Stimulated activated CD8-positive, alpha-beta memory T cell treated with anti-CD3 and anti-CD28 coated beads, Interleukin-15, amount 100 ng/mL, for 24 hours (primary cell): Measurements from ENCODE around the gene PLSCR1.

ENCODE experiments used
- DNase-seq: peaks from one replicate; pipeline ENCODE4 v3.0.0-alpha.2; 2020; ENCODE audit warnings: low read depth

Gene PLSCR1

GRCh38 chr3:146544002-146544928 is at the start of gene PLSCR1:
Gene PLSCR1 (minus strand): TSS chr3:146544607. CDS start chr3:146536552, 8,055 bp downstream.
- DNase-seq: peak; percentile 38

DNA sequence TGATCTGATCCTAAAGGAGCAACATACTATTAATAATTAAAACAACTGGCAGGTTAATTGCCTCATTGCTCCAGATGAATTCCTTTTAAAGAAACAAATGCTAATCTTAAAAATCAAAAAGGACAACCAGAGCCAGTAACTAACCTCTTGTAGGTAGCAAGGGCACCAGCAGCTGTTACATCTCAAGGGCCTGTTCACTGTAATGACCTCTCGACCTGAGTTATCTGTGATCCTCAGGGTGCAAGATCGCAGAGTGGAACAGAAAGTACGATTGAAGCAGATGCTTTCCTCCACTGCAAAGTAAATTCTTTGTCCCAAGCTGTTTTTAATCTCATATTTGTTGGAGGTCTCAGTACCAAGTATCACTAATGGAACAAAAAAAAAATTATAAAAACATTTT is 49.4 kb upstream of the PLSCR1 start:
- no peak for DNase-seq

DNA sequence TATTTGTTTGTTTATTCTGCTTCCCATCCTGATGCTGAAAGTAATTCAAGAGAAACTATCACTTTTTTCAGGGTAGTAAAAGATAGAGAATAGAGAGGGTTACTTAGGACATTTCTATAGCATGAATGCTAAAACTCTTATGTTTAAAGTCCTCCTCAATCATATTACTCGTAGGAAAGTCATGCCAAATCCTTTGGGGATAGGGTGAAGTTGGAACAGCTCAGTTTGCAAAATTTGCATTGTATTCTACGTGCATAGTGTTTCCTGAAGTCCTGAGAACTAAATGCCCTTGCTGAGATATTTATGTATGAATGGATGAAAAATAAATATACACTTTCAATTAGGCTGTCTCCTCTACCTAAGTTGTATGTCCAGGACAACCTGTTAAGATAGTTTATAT is 46.1 kb upstream of the PLSCR1 start:
- DNase-seq: no peak

DNA sequence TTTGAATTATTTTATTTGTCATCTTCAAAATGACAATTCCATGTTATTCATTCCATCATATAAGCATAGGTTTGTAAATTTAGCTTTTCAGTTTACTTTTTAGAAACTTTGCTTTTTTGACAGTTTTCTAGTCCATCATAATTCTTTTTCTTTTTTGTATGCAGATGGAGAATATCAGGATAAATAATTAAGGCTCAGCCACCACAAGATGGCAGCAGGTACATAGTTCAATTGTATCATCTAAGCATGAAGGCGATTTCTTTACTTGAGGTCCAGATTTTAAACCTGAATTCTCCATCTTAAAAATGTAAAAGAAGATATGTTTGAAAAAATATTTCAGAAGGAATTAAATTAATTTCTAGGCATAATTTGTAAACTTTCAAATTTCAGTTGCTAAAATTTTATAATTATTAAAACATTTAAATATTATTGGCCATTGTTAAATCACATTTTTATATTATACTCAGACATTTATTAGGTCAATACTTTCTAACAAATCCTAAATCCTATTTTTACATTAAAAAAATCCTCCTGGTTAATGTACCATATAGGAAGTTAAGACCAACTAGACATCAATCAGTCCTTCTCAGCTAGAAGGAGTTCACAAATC is 45.6 kb upstream of the PLSCR1 start:
- DNase-seq: no peak

DNA sequence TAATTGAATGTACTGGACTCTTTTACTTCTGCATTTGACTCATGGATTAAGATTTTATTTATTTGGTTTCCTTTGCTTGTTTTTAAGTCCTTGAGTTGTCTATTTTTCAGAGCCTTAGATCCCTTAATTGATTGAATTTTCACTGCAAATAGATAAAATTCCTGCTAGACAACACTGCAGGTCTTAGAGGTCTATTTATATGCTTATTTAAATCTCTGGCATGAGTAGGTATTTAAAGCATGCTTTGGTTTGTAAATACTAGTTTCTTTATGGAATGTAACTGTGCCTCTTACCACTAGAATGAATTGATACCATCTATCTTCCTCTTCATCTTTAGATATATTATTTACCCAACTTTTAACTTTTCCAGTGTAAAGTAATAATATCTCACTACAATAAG is 40.7 kb upstream of the PLSCR1 start:
- no peak for DNase-seq

GRCh38 chr3:146581951-146582467 is 37.6 kb upstream of the PLSCR1 start:
- no peak for DNase-seq

- DNase-seq: no peak
Measured at GRCh38 chr3:146581080-146581601, 36.7 kb upstream of the PLSCR1 start.

DNA sequence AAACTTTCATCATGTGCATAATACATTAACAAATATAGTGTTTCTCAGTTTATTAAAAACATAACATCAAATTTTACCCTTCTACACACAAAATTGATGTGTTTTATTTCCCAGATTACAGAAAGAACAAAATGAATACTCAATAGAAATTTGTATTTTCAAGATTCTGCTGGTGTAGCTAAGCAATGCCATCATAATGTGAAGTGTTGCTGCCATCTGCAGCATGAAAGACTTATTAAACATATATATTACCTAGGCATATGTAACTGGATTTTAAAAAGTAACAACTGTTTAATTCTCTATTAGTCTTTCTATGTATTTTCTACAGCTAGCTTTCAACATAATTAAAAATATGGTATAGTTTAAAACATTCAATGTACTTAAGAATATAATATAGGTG is 33.3 kb upstream of the PLSCR1 start:
- no peak for DNase-seq

DNA sequence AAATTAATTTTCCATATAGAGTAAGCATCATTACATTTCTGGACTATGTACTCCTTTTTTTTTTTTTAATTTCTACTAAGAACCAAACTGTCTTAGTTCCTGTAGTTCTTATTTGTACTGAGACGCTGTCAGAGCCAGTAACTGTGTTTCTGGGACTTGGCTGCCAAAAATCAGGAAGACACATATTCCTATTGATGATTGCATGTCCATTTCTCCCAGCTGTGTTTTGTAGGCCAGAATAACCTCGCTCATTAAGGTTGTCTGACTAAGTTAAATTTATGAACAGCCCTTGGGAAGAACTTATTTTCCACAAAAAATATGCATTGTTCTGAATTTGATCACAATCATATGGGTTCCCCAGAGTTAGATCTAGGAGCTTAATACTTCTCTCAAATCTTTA is 31.2 kb upstream of the PLSCR1 start:
- DNase-seq: no peak

DNA sequence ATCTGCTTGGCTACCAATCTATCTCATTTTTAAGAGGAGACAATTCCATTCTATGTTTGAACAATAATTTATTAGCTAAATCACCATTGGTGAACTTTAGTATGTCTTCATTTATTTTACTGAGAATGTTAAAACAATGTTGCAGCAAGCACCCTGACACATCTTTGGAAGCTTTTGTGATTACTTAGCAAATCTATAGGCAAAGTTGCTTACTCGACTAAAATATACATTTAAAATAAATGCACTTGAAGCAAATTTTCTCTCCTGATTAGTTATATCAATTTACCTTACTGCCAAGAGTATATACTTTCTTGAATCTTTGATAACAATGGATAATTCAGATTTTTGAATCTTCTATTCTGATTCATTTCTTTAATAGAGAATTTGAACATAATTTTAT is 29.8 kb upstream of the PLSCR1 start:
- no peak for DNase-seq

- no peak for DNase-seq
Measured at GRCh38 chr3:146569314-146569713, 24.9 kb upstream of the PLSCR1 start.

DNA sequence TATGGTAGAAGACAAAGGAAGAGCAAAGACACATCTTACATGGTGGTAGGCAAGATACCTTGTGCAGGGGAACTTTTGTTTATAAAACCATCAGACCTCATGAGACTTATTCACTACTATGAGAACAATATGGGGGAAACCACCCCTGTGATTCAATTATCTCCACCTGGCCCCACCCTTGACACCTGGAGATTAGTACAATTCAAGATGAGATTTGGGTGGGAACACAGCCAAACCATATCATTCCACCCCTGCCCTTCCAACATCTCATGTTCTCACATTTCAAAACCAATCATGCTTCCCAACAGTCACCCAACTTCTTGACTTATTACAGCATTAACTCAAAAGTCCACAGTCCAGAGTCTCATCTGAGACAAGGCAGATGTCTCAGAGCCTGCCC is 21.7 kb upstream of the PLSCR1 start:
- DNase-seq: no peak

GRCh38 chr3:146561879-146562278 is 17.5 kb upstream of the PLSCR1 start:
- no peak for DNase-seq

DNA sequence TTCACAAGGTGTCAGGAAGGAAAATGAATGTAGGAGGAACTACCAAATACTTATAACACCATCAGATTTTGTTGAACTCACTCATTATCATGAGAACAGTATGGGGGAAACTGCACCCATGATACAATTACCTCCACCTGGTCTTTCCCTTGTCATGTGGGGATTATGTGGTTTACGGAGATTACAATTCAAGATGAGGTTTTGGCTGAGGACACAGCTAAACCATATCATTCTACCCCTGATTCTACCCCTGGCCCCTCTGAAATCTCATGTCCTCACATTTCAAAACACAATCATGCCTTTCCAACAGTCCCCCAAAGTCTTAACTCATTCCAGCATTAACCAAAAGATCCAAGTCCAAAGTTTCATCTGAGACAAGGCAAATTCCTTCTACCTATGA is 17.1 kb upstream of the PLSCR1 start:
- DNase-seq: no peak

GRCh38 chr3:146560678-146561077 is 16.3 kb upstream of the PLSCR1 start:
- DNase-seq: no peak

DNA sequence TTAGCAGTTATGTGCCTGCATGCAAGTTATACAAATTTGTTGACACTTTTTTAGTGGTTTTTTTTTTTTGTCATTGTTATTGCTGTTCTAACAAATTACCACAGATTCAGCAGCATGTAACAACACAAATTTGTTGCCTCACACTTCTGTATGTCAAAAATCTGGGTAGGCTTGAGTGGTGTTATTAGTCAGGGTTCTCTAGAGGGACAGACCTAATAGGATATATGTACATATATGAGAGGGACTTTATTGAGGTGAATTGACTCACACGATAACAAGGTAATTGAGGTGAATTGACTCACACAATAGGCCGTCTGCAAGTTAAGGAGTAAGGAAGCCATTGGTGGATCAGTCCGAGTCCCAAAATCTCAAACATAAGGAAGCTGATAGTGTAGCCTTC is 15.0 kb upstream of the PLSCR1 start:
- DNase-seq: no peak

- DNase-seq: no peak
Measured at GRCh38 chr3:146558781-146559180, 14.4 kb upstream of the PLSCR1 start.

- no peak for DNase-seq
Measured at GRCh38 chr3:146557745-146558144, 13.3 kb upstream of the PLSCR1 start.

DNA sequence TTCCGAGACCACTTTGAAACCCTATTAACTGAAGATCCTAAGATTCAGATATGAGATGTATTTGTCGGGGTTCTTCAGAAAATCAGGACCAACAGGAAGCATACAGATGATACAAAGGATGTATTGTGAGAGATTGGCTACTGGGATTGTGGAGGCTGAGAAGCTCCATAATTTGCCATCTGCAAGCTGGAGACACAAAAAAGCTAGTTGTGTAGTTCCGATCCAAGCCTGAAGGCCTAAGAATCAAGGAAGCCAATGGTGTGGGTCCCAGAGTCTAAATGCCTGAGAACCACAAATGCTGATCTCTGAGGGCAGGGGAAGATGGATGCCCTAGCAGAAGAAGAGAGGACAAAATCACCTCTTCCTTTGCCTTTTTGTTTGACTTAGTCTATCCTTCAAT is 10.9 kb upstream of the PLSCR1 start:
- DNase-seq: no peak

DNA sequence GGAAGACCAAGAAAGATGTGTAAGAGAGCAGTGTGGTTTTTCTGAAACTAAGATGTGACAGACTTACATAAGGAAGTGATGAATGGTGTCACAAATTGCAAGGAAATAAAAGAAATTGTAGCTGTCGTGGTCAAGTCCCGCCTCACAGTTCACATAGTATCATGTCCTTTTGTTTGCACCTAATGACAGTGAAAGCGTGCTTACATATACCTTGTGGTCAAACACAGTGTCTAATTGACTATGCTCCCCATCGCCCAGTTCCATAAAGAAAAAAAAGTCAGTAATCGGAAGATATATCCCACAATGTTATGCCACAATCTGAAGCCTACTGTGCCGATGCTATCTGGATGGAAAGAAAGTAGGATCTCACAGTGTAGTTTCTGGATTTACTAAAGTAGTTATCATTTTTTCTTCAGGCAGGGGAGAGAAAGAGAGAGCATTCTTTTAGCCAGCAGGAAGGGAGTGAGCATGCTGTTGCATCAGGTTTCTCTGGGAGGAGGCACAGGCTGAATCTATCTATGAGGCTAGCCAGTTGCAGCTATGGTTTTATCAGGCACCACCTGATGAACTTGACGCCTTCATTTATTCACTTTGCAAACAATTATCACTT is 9.8 kb upstream of the PLSCR1 start:
- DNase-seq: no peak

DNA sequence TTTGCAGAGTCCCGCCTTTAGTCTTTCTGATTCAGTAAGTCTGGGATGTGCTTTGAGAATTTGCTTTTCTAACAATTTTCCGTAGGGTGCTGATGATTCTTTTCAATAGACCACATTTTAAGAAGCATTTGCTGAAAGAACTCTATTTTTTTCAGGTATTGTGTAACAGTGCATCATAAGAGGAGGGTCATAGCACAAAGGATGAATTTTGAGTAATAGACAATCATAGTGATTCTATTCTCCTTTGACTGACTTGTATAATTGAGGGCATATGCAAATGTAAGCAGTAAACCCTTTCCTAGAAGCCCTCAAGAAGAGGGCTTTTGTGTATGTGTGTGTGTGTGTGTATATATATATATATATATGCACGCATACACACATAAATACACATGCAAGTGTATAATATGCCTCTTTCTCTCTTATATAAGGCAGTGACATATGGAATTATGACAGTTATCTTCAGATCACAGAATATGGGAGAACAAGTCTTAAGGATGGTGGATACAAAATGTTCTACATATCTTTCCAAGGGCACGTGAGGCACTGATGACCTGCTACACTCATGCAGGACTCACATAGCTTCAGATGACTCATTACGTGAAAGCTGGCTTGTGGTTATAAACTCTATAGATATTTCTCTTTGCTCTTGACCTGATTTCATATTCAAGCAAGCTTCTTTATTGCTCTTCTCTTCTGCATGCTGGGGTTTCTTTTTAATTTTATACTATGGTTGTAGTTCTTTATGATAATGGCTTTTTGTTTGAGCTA is 6.5 kb upstream of the PLSCR1 start:
- no peak for DNase-seq

- DNase-seq: no peak
Measured at GRCh38 chr3:146550070-146550615, 5.7 kb upstream of the PLSCR1 start.
